ENCODE results near the gene SEMA4B.

- TF ChIP-seq CTCF (IDR thresholded peaks at IDR 0.05): no peak
- TF ChIP-seq, protein P1, sequence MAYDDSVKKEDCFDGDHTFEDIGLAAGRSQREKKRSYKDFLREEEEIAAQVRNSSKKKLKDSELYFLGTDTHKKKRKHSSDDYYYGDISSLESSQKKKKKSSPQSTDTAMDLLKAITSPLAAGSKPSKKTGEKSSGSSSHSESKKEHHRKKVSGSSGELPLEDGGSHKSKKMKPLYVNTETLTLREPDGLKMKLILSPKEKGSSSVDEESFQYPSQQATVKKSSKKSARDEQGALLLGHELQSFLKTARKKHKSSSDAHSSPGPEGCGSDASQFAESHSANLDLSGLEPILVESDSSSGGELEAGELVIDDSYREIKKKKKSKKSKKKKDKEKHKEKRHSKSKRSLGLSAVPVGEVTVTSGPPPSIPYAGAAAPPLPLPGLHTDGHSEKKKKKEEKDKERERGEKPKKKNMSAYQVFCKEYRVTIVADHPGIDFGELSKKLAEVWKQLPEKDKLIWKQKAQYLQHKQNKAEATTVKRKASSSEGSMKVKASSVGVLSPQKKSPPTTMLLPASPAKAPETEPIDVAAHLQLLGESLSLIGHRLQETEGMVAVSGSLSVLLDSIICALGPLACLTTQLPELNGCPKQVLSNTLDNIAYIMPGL (CRISPR knock-in tag; IDR thresholded peaks at IDR 0.05): peak; percentile 81; the same call in 1 of the 2 replicates
- TF ChIP-seq E2F1 (CRISPR knock-in tag; IDR thresholded peaks at IDR 0.05): no peak
- peak; percentile 77; the same call in 1 of the 2 replicates for TF ChIP-seq SMAD3 (CRISPR knock-in tag; IDR thresholded peaks at IDR 0.05; ENCODE audit: borderline replicate concordance)
- TF ChIP-seq ZNF263 (CRISPR knock-in tag; IDR thresholded peaks at IDR 0.05; ENCODE audit: low read depth): no peak
- TF ChIP-seq GTF2I (CRISPR knock-in tag; conservative IDR thresholded peaks at IDR 0.05): no peak
- TF ChIP-seq USF1 (CRISPR knock-in tag; IDR thresholded peaks at IDR 0.05): peak; percentile 50; the same call in 1 of the 2 replicates
- no peak for TF ChIP-seq OVOL2 (CRISPR knock-in tag; IDR thresholded peaks at IDR 0.05; ENCODE audit: borderline replicate concordance)
- TF ChIP-seq KAT7 (CRISPR knock-in tag; IDR thresholded peaks at IDR 0.05; ENCODE audit: borderline replicate concordance): 0 out of 2 replicates have a peak, but pooled peaks have one; percentile 78
- TF ChIP-seq JUN (CRISPR knock-in tag; IDR thresholded peaks at IDR 0.05): no peak
- TF ChIP-seq, protein P2, sequence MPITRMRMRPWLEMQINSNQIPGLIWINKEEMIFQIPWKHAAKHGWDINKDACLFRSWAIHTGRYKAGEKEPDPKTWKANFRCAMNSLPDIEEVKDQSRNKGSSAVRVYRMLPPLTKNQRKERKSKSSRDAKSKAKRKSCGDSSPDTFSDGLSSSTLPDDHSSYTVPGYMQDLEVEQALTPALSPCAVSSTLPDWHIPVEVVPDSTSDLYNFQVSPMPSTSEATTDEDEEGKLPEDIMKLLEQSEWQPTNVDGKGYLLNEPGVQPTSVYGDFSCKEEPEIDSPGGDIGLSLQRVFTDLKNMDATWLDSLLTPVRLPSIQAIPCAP (CRISPR knock-in tag; IDR thresholded peaks at IDR 0.05): peak; percentile 18; the same call in 1 of the 2 replicates
- TF ChIP-seq NFYB (CRISPR knock-in tag; conservative IDR thresholded peaks at IDR 0.05; ENCODE audit: low read depth): no peak; the same call in 1 of the 2 replicates
Observed at GRCh38 chr15:90265271-90266060, 64.3 kb downstream of the SEMA4B start, which contains the start of gene NGRN.

Measured in WTC11 (cell line).